ENCODE results near the gene PHC2.

Gene PHC2

GRCh38 chr1:33339413-33339812, 91.5 kb downstream of the PHC2 start:
- no peak overlapping the region for H3K4me3 ChIP-seq (ENCODE audit: low read depth, low read length)
- TF ChIP-seq CTCF (IDR thresholded peaks at IDR 0.05; ENCODE audit: borderline replicate concordance, insufficient read depth, low read depth, low read length) = no peak

GRCh38 chr1:33338440-33339211, 92.3 kb downstream of the PHC2 start:
- no peak overlapping the region for H3K4me3 ChIP-seq (ENCODE audit: low read depth, low read length)
- no peak for TF ChIP-seq CTCF (IDR thresholded peaks at IDR 0.05; ENCODE audit: borderline replicate concordance, insufficient read depth, low read depth, low read length)

GRCh38 chr1:33338048-33338439, 92.9 kb downstream of the PHC2 start:
- no peak overlapping the region for H3K4me3 ChIP-seq (ENCODE audit: low read depth, low read length)
- no peak for TF ChIP-seq CTCF (IDR thresholded peaks at IDR 0.05; ENCODE audit: borderline replicate concordance, insufficient read depth, low read depth, low read length)

GRCh38 chr1:33337441-33337840, 93.5 kb downstream of the PHC2 start:
- no peak overlapping the region for H3K4me3 ChIP-seq (ENCODE audit: low read depth, low read length)
- TF ChIP-seq CTCF (IDR thresholded peaks at IDR 0.05; ENCODE audit: borderline replicate concordance, insufficient read depth, low read depth, low read length) = no peak

- TF ChIP-seq CTCF (IDR thresholded peaks at IDR 0.05; ENCODE audit: borderline replicate concordance, insufficient read depth, low read depth, low read length) = no peak
- no peak overlapping the region for H3K4me3 ChIP-seq (ENCODE audit: low read depth, low read length)
Measured at GRCh38 chr1:33336580-33336979, 94.3 kb downstream of the PHC2 start.

GRCh38 chr1:33335020-33335419, 95.9 kb downstream of the PHC2 start:
- H3K4me3 ChIP-seq (ENCODE audit: low read depth, low read length) = no peak overlapping the region
- no peak for TF ChIP-seq CTCF (IDR thresholded peaks at IDR 0.05; ENCODE audit: borderline replicate concordance, insufficient read depth, low read depth, low read length)

GRCh38 chr1:33334081-33334552, 96.8 kb downstream of the PHC2 start:
- H3K4me3 ChIP-seq (ENCODE audit: low read depth, low read length) = no peak overlapping the region
- TF ChIP-seq CTCF (IDR thresholded peaks at IDR 0.05; ENCODE audit: borderline replicate concordance, insufficient read depth, low read depth, low read length) = no peak
